H1 (cell line): Measurements from ENCODE around the gene TELO2. TPM values are rescaled to one million over a fixed set of nuclear protein-coding genes. Genes with fewer than 3 reads are reported as not detected.

ENCODE experiments used
- CTCF ChIA-PET: fragments of 300-600 bp; sonication (Branson Sonifier 250); formaldehyde crosslinking; loops from one replicate; lab custom pipeline; 2021; ENCODE audit not compliant: partially characterized antibody; lab: Charles Lee
- POLR2A ChIA-PET: fragments of 300-600 bp; sonication (Branson Sonifier 250); formaldehyde crosslinking; loops from one replicate; lab custom pipeline; 2021; ENCODE audit warnings: inconsistent platforms; ENCODE audit not compliant: partially characterized antibody; lab: Charles Lee
- DNase-seq, 2 experiments: peaks; one replicate each; pipeline versions ENCODE4 v3.0.0 to v3.0.0-alpha.2; 2010 to 2022; ENCODE audit warnings: low spot score in 2 of 2, low read depth in 1 of 2, mixed read lengths in 1 of 2
- FAIRE-seq: peaks from 2 replicates; lab custom pipeline; 2011; peaks lifted over from hg19 to GRCh38; lab: Jason Lieb, UNC
- H2AFZ ChIP-seq: 2 replicates; pipeline ENCODE4 v1.8.1; 2012; ENCODE audit warnings: low read length, inconsistent platforms
- H2AK5ac ChIP-seq: 2 replicates; pipeline ENCODE4 v1.6.1; 2013; ENCODE audit warnings: low read depth, low read length
- H2BK120ac ChIP-seq: replicated peaks from 2 replicates; pipeline ENCODE3; 2013; ENCODE audit warnings: low read depth, low read length, inconsistent platforms
- H2BK12ac ChIP-seq: 2 replicates; pipeline ENCODE4 v1.6.1; 2013; ENCODE audit warnings: low read depth, low read length
- H2BK15ac ChIP-seq: 2 replicates; pipeline ENCODE4 v1.6.1; 2013; ENCODE audit warnings: low read length
- H2BK20ac ChIP-seq: 2 replicates; pipeline ENCODE4 v1.6.1; 2013; ENCODE audit warnings: low read length
- H2BK5ac ChIP-seq: 2 replicates; pipeline ENCODE4 v1.6.1; 2013; ENCODE audit warnings: low read depth, low read length
- H3K14ac ChIP-seq: 2 replicates; pipeline ENCODE4 v1.6.1; 2013; ENCODE audit warnings: inconsistent platforms; ENCODE audit not compliant: insufficient read length
- H3K18ac ChIP-seq: 2 replicates; pipeline ENCODE4 v1.6.1; 2013; ENCODE audit warnings: low read length; ENCODE audit errors: extremely low read depth
- H3K23ac ChIP-seq: 2 replicates; pipeline ENCODE4 v1.6.1; 2013; ENCODE audit warnings: inconsistent platforms; ENCODE audit not compliant: insufficient read length
- H3K23me2 ChIP-seq: 2 replicates; pipeline ENCODE4 v1.6.1; 2013; ENCODE audit warnings: low read depth, low read length
- H3K27ac ChIP-seq: 2 replicates; pipeline ENCODE4 v1.6.1; 2011; ENCODE audit warnings: low read depth, low read length, inconsistent platforms
- H3K27me3 ChIP-seq, 4 experiments: replicated peaks in 1 of 4; 1 replicate in 1 of 4; 2 replicates in 3 of 4; pipeline versions ENCODE4 v1.6.1 to v1.8.1; 2011 to 2013; ENCODE audit warnings: low read length in 3 of 4, mild to moderate bottlenecking in 3 of 4, inconsistent platforms in 2 of 4, mixed read lengths in 2 of 4, moderate library complexity in 1 of 4; ENCODE audit not compliant: control insufficient read depth in 3 of 4, insufficient read depth in 3 of 4; ENCODE audit errors: extremely low read depth in 1 of 4
- H3K36me3 ChIP-seq, 4 experiments: 2 replicates each; pipeline versions ENCODE4 v1.6.1 to v1.8.1; 2011 to 2013; ENCODE audit warnings: mild to moderate bottlenecking in 4 of 4, low read length in 3 of 4, moderate library complexity in 2 of 4, control low read depth in 1 of 4, inconsistent platforms in 1 of 4; ENCODE audit not compliant: insufficient read depth in 4 of 4, control insufficient read depth in 2 of 4
- H3K4ac ChIP-seq: replicated peaks from 2 replicates; pipeline ENCODE3; 2013; ENCODE audit warnings: low read length, low read depth, mixed read lengths, inconsistent platforms; ENCODE audit not compliant: insufficient read length
- H3K4me1 ChIP-seq, 4 experiments: replicated peaks in 1 of 4; 1 replicate in 1 of 4; 2 replicates in 3 of 4; pipeline versions ENCODE4 v1.6.1 to v1.8.1; 2011 to 2013; ENCODE audit warnings: low read length in 3 of 4, inconsistent platforms in 2 of 4, mixed read lengths in 1 of 4; ENCODE audit not compliant: insufficient read depth in 4 of 4, control insufficient read depth in 3 of 4
- H3K4me2 ChIP-seq, 2 experiments: 2 replicates each; pipeline versions ENCODE4 v1.6.1 to v1.8.1; 2011 to 2013; ENCODE audit warnings: low read depth in 2 of 2, low read length in 2 of 2, control low read depth in 1 of 2, inconsistent platforms in 1 of 2, mild to moderate bottlenecking in 1 of 2; ENCODE audit not compliant: insufficient read depth in 1 of 2
- H3K4me3 ChIP-seq, 4 experiments: fragments of 200-600, 300-600 bp in 1 of 4; sonication (generic), shearing (Covaris generic), sonication (Bioruptor Twin) in 1 of 4; 2 replicates each; pipeline versions ENCODE4 v1.5.1 to v1.8.1; 2011 to 2016; ENCODE audit warnings: low read length in 4 of 4, low read depth in 3 of 4, control low read depth in 2 of 4, inconsistent platforms in 2 of 4, mild to moderate bottlenecking in 2 of 4, mixed read lengths in 1 of 4, moderate library complexity in 1 of 4; ENCODE audit not compliant: insufficient read depth in 2 of 4; ENCODE audit errors: extremely low read depth in 1 of 4
- H3K56ac ChIP-seq: replicated peaks from 2 replicates; pipeline ENCODE3; 2013; ENCODE audit warnings: low read depth, mild to moderate bottlenecking, mixed read lengths, low read length, inconsistent platforms; ENCODE audit not compliant: insufficient read length
- H3K79me1 ChIP-seq: 2 replicates; pipeline ENCODE4 v1.6.1; 2013; ENCODE audit warnings: low read depth, low read length, control low read depth
- H3K79me2 ChIP-seq, 2 experiments: 2 replicates each; pipeline versions ENCODE4 v1.6.1 to v1.8.1; 2012 to 2013; ENCODE audit warnings: low read length in 2 of 2, mild to moderate bottlenecking in 2 of 2, inconsistent platforms in 1 of 2; ENCODE audit not compliant: insufficient read depth in 2 of 2, control insufficient read depth in 1 of 2
- H3K9ac ChIP-seq, 4 experiments: replicated peaks in 1 of 4; 1 replicate in 1 of 4; 2 replicates in 3 of 4; pipeline versions ENCODE4 v1.6.1 to v1.8.1; 2011 to 2013; ENCODE audit warnings: low read depth in 3 of 4, low read length in 3 of 4, control low read depth in 2 of 4, mild to moderate bottlenecking in 2 of 4, moderate library complexity in 2 of 4, inconsistent platforms in 1 of 4; ENCODE audit errors: extremely low read depth in 1 of 4
- H3K9me3 ChIP-seq, 2 experiments: 2 replicates each; pipeline versions ENCODE4 v1.6.1 to v1.8.1; 2012 to 2013; ENCODE audit warnings: mild to moderate bottlenecking in 2 of 2, moderate library complexity in 2 of 2, control low read depth in 1 of 2, inconsistent platforms in 1 of 2, low read depth in 1 of 2, low read length in 1 of 2, mixed read lengths in 1 of 2; ENCODE audit not compliant: insufficient read depth in 2 of 2
- H4K20me1 ChIP-seq, 2 experiments: replicated peaks in 1 of 2; 2 replicates each; pipeline versions ENCODE3 to v1.8.1; 2011 to 2013; ENCODE audit warnings: inconsistent platforms in 2 of 2, low read length in 2 of 2, mild to moderate bottlenecking in 1 of 2; ENCODE audit not compliant: insufficient read depth in 2 of 2, control insufficient read depth in 1 of 2
- H4K5ac ChIP-seq: 2 replicates; pipeline ENCODE4 v1.6.1; 2013; ENCODE audit warnings: low read length, low read depth, mixed read lengths, inconsistent platforms; ENCODE audit not compliant: insufficient read length
- H4K8ac ChIP-seq: 2 replicates; pipeline ENCODE4 v1.8.0; 2013; ENCODE audit warnings: mild to moderate bottlenecking, moderate library complexity, low read length, inconsistent platforms; ENCODE audit not compliant: insufficient read depth; ENCODE audit errors: extremely low read depth
- H4K91ac ChIP-seq: replicated peaks from 2 replicates; pipeline ENCODE3; 2013; ENCODE audit warnings: low read length, mixed read lengths, inconsistent platforms; ENCODE audit not compliant: insufficient read length
- JUND ChIP-seq: IDR thresholded peaks from 2 replicates; pipeline ENCODE4 v1.6.1; 2011; ENCODE audit warnings: mild to moderate bottlenecking, improper control_type of control experiment, low read length
- NRF1 ChIP-seq: IDR thresholded peaks from 2 replicates; pipeline ENCODE4 v1.6.1; 2011; ENCODE audit warnings: mild to moderate bottlenecking, low read depth, low read length, improper control_type of control experiment
- RAD21 ChIP-seq, 2 experiments: IDR thresholded peaks in 1 of 2; conservative IDR thresholded peaks in 1 of 2; 2 replicates each; pipeline ENCODE4 v1.6.1; 2011; ENCODE audit warnings: low read depth in 2 of 2, low read length in 2 of 2, improper control_type of control experiment in 1 of 2, inconsistent platforms in 1 of 2, mild to moderate bottlenecking in 1 of 2, moderate library complexity in 1 of 2
- SP1 ChIP-seq: IDR thresholded peaks from 2 replicates; pipeline ENCODE4 v1.6.1; 2011; ENCODE audit warnings: low read depth, low read length
- TBP ChIP-seq: IDR thresholded peaks from 2 replicates; pipeline ENCODE4 v1.6.1; 2011; ENCODE audit warnings: low read depth, low read length, improper control_type of control experiment
- WGBS, 2 experiments: shearing (Covaris generic) in 1 of 2; methylation state at CpG; one replicate each; pipeline versions ENCODE4 v1.1.6 to v1.1.7; 2013 to 2015; ENCODE audit warnings: low lambda C conversion rate in 2 of 2, mixed read lengths in 2 of 2, inconsistent platforms in 1 of 2, low coverage in 1 of 2, missing lambda C conversion rate in 1 of 2; ENCODE audit not compliant: insufficient replicate concordance in 2 of 2, insufficient coverage in 1 of 2, insufficient read length in 1 of 2; ENCODE audit errors: extremely low coverage in 1 of 2, missing lambda C conversion rate in 1 of 2; 5-methylcytosine and 5-hydroxymethylcytosine counted together
- polyA plus RNA-seq, 7 experiments: library from polyadenylated mRNA; depleted of rRNA in 3 of 7; stranded (reverse) in 5 of 7; unstranded in 2 of 7; fragments of >200 nt in 5 of 7; fragments of 200-250 nt in 2 of 7; gene quantifications; 1 replicate in 5 of 7; 2 replicates in 1 of 7; 4 replicates in 1 of 7; pipeline versions ENCODE4 v1.2.1 to v1.2.3, GENCODE V29; 2011 to 2013; ENCODE audit warnings: missing spikeins in 2 of 7, mixed read lengths in 2 of 7
- total RNA-seq: library from RNA; stranded (reverse); fragmentation: NEBNext Ultra II Directional; extraction: Animal tissue kit (Norgen Biotek cat#: 25700); gene quantifications from 2 replicates; pipeline ENCODE4 v1.2.1, GENCODE V29; 2021

TELO2 gene
- total and polyA plus RNA-seq, 2 of the 8 experiments (the other 6 are each of a cell fraction or from before 2014, with no cell fraction given): 39.3 to 64.8 TPM

GRCh38 chr16:1469693-1470201 is 23.4 kb upstream of the TELO2 start:
- 91% methylated on average over 20 of the region's 20 CpGs; no CpG with 5 or more reads in 1 of the 2 experiments for WGBS, 2 experiments
- Histone ChIP-seq H4K5ac (no peak overlapping the region), H2BK120ac (no peak overlapping the region), H2AK5ac (no peak overlapping the region), H3K23ac (no peak overlapping the region), H3K79me2 (peaks cover 4 to 78% of the 10 kb centered on the region in 2 experiments), H3K18ac (no peak overlapping the region), H3K56ac (no peak overlapping the region), H3K9ac (no peak overlapping the region), H3K79me1 (peaks cover 37% of the 10 kb centered on the region), H3K36me3 (no peaks in the 10 kb centered on the region), H3K4me2 (no peak overlapping the region), H2BK5ac (no peak overlapping the region), H4K91ac (no peak overlapping the region), H3K4ac (no peak overlapping the region), H2BK20ac (no peak overlapping the region), H4K8ac (no peak overlapping the region), H3K27me3 (no peaks in the 10 kb centered on the region), H4K20me1 (peaks cover 10 to 14% of the 10 kb centered on the region in 2 experiments), H2AFZ (no peak overlapping the region), H3K9me3 (no peaks in the 10 kb centered on the region), H2BK15ac (no peak overlapping the region), H3K23me2 (peaks cover 3% of the 10 kb centered on the region), H3K14ac (no peak overlapping the region), H3K4me3 (no peak overlapping the region), H3K4me1 (peaks cover 0 to 7% (median under 1%) of the 10 kb centered on the region in 4 experiments; a peak in 3 of 7 replicates), H2BK12ac (no peak overlapping the region), H3K27ac (no peak overlapping the region)
- DNase-seq: peak in 1 of 2 experiments; percentile 35
- ChIA-PET CTCF (no interaction called here), POLR2A (interaction anchor here (0.7 to 1.6 kb wide), 3 partner anchors 8 to 45 kb away, joined by 3 to 6 read pairs (median 3); no protein-coding TSS in a partner anchor)
- no peak for FAIRE-seq
- no peak for TF ChIP-seq TBP
- no peak for TF ChIP-seq SP1
- no peak for TF ChIP-seq JUND
- no peak for TF ChIP-seq RAD21 (IDR thresholded peaks at IDR 0.05 in 1 of 2, conservative IDR thresholded peaks at IDR 0.05 in 1 of 2; ENCODE audit: low read depth in 2 of 2, low read length in 2 of 2)
- no peak for TF ChIP-seq NRF1
